Activated CD4-positive, alpha-beta T cell treated with anti-CD3 and anti-CD28 coated beads, Interleukin-2, Interleukin-4, amounts not matched to agents 100 ng/mL and 50 ng/mL, durations not matched to agents 16 hours and 8 hours (primary cell): ENCODE measurements around the gene ZNF219.

Experiments used
- DNase-seq: peaks from one replicate; pipeline ENCODE4 v3.0.0-alpha.2; 2020; ENCODE audit warnings: low spot score

ZNF219 gene

DNA sequence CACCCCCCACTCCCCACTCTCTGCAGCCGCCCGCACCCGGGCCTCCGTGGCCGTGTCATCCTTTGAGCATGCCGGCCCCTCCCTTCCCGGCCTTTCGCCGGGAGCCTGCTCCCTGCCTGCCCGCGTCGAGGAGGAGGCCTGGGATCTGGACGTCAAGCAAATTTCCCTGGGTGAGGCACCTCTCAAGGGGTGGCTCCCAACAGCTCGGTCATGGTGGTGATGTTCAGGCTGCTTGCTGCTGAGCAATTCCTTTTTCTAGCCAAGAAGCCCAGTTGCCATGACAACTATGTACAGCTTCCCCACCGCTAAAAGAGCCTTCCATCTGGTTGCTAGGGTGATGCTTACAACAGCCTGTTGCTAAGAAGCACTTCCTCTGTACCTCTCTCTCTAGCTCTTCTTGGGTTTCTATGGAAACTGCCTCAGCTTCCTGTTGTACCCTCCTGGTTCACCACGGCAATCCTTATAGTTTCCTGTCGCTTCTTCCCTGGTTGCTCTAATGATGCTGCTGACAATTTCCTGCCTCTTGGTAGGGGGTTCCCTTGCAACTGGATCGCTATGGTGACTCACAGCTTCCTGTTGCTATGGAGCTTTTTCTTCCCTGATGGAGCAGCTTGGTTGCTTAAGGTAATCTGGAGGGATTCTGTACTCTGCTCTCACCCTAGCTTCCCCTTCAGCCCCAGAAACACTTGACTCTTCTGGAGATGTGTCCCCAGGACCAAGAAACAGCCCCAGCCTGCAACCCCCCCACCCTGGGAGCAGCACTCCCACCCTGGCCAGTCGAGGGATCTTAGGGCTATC lies 11.0 kb downstream of the ZNF219 start:
- peak; percentile 73 for DNase-seq

DNA sequence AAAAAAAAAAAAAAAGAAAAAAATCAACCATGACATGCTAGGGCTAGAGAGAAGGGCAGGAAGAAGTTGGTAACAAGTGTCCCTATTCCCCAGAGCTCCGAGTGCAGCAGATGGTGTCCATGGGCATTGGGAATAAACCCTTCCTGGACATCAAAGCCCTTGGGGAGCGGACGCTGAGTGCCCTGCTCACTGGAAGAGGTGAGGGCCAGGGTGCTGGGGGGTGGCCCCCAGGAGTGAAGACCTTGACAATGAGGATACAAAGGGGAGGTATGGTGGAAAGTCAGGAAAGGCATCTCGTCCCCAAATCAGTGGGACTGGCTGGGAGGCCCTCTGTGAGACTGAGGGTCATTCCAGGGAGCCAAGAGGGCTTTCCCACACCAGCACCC lies 11.6 kb downstream of the ZNF219 start:
- DNase-seq = no peak

DNA sequence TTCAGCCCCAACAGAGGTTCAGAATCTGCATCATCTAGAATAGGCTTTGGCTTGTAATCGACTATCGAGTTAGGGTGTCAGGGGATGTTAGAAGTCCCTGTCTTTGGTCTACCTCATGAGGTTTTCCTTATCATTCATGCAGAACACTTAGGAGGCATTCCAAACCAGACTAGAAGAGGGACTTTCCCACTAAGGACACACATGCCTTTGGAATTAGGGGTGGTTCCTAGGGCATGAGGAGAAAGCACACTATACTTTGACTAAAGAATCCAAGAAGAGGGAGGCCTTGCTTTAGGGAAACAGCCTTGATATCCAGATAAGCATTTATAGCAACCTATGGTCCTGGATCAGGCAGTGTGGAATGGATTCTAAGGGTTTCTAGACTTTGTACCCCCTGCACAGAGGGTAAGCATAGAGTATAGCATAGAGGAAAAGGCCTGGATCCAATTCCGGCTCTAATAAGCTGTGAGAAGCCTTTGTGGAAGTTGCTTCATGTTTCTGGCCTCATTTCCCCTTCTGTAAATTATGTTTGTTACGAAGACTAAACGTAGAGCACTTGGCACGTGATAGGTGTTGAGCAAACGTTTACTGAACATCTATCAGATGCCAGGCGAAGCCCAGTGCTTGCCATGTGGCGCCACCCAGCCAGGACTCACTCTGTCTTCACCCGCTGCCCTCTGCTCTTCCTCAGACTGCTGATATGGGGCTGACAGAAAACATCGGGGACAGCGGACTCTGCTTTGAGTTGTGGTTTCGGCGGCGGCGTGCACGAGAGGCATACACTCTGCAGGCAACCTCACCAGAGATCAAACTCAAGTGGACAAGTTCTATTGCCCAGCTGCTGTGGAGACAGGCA lies 13.2 kb downstream of the ZNF219 start:
- DNase-seq = no peak

DNA sequence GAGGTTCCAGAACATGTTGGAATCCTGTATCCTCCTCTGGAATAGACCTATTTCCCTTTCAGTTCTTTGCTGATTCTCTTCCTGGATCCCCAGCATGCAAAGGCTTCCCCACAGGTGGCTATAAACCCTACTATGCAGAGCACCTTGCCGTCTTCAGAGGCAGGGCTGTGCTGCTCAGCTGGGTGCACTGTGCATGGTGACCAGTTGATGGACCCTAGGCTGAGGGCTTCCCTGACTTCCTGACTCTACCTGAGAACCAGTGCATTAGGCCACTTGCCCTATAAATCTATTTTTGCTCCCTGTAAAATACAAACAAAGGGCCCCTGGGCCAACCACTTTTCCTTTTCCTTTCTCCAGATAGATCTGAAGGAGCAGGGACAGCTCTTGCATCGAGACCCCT lies 14.1 kb downstream of the ZNF219 start:
- DNase-seq = no peak

DNA sequence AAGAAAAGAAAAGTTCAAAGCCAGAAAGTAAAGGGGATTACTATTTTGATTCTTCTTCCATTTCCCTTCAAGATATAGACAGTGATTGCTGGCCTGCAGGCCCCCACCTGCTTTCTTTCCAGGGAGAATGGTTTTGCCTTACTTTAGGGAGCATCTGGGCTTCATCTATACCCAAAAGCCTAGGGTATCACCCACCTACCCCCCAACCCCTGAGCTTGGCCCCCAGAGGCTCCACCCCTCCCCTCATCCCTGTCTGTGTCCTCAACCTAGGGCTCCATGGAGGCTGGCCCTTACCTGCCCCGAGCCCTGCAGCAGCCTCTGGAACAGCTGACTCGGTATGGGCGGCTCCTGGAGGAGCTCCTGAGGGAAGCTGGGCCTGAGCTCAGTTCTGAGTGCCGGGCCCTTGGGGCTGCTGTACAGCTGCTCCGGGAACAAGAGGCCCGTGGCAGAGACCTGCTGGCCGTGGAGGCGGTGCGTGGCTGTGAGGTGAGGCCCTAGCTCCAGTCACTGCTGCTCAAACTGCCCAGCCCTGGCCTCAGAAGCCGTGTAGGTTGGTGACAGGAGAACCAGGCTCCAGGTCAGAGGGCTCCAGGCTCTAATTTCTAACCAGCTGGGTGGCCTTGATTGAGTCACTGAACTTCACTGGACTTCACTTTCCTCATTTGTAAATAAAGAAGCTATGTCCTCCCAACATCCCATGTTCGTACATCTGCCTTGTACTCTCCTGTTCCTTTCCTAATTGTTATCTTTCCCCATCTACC lies 14.7 kb downstream of the ZNF219 start:
- DNase-seq = no peak

DNA sequence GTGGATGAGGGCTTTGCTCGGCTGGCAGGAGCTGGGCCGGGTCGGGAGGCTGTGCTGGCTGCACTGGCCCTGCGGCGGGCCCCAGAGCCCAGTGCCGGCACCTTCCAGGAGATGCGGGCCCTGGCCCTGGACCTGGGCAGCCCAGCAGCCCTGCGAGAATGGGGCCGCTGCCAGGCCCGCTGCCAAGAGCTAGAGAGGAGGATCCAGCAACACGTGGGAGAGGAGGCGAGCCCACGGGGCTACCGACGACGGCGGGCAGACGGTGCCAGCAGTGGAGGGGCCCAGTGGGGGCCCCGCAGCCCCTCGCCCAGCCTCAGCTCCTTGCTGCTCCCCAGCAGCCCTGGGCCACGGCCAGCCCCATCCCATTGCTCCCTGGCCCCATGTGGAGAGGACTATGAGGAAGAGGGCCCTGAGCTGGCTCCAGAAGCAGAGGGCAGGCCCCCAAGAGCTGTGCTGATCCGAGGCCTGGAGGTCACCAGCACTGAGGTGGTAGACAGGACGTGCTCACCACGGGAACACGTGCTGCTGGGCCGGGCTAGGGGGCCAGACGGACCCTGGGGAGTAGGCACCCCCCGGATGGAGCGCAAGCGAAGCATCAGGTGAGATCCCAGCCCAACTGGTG lies 16.8 kb downstream of the ZNF219 start:
- no peak for DNase-seq

DNA sequence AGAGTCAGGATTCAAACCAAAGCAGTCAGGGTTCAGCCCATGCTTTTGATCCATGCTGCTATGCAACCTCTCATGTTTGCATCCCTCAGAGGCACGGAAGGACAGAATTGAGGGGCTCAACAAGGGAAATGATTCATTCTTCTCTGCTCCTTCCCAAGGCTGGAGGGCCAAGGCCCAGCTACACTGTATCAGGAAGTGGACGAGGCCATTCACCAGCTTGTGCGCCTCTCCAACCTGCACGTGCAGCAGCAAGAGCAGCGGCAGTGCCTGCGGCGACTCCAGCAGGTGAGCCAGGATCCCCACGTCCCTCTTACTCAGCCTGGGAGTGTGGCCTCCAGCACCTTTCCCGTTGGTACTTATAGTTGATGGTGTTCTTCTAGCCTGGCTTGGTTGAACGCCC lies 19.7 kb downstream of the ZNF219 start:
- DNase-seq = no peak

DNA sequence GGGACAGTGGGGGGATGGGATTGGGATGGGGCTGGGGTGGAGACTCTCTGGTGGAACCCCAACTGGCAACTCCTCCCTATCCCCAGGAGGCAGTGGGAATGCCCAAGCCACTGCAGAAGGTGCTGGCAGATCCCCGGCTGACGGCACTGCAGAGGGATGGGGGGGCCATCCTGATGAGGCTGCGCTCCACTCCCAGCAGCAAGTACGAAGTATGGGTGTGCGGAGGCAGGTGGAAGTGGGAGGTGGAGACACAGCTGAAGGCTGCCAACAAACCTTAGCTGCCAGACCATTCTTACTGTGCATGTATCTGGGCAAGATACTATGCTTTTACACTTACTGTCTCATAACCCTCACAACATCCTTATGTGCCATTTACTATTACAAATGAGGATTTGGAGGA lies 20.2 kb downstream of the ZNF219 start:
- DNase-seq = no peak

DNA sequence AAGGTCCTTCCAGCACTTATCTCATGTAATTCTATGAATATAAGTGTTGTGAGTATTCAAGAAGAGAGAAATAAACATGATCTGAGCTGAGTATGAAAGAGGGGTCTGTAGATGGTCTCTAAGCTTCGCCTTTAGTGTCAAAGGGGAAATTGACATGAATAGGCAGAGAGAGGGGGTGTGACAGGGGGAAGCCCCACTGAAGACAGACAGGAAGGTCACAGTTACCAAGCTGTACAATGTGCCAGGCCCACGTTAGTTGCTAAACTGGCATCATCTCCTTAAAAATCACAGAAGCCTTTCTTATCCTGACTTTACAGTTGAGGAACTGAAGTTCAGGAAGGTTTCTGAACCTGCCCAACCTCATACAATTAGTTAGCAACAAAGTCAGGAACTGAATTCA lies 20.8 kb downstream of the ZNF219 start:
- DNase-seq = no peak

DNA sequence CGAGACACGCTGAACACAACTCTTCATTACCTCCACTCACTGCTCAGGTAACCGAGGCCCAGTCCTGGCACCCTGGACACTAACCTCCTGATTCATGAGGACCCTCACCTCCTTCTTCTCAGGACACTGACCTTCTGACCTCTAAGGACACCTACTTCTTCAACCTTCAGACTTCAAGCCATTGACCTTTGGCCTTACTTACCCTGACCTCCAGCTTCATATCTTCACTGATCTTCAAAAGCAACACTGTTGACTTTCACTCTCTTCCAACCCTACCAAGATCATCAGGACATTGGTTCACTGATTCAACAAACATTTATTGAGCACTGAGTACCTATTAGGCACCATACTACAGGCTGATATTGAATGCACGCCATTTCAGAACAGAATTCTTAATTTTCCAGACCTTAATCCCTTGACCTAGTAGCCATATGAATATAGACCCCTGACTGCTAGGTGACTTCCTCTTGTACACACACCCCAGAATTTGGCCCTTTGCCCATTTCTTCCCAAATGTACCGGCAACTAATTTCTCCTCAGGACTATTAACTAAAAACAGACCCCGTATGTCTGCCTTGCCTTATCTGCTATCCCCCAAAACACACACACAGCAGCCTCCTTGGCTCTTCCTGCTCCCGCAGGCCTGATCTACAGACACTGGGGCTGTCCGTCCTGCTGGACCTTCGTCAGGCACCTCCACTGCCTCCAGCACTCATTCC lies 22.6 kb downstream of the ZNF219 start:
- no peak for DNase-seq

DNA sequence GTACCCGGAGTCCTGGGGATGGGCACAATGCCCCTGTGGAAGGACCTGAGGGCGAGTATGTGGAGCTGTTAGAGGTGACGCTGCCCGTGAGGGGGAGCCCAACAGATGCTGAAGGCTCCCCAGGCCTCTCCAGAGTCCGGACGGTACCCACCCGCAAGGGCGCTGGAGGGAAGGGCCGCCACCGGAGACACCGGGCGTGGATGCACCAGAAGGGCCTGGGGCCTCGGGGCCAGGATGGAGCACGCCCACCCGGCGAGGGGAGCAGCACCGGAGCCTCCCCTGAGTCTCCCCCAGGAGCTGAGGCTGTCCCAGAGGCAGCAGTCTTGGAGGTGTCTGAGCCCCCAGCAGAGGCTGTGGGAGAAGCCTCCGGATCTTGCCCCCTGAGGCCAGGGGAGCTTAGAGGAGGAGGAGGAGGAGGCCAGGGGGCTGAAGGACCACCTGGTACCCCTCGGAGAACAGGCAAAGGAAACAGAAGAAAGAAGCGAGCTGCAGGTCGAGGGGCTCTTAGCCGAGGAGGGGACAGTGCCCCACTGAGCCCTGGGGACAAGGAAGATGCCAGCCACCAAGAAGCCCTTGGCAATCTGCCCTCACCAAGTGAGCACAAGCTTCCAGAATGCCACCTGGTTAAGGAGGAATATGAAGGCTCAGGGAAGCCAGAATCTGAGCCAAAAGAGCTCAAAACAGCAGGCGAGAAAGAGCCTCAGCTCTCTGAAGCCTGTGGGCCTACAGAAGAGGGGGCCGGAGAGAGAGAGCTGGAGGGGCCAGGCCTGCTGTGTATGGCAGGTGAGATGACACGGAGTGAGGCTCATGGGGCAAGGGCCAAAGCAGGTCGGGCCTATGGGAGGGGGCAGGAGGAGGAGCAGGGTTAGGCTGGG lies 23.8 kb downstream of the ZNF219 start:
- no peak for DNase-seq

DNA sequence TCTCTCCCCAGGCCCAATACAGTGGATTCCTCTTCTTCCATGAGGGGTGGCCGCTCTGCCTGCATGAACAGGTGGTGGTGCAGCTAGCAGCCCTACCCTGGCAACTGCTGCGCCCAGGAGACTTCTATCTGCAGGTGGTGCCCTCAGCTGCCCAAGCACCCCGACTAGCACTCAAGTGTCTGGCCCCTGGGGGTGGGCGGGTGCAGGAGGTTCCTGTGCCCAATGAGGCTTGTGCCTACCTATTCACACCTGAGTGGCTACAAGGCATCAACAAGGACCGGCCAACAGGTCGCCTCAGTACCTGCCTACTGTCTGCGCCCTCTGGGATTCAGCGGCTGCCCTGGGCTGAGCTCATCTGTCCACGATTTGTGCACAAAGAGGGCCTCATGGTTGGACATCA lies 24.5 kb downstream of the ZNF219 start:
- DNase-seq = no peak

DNA sequence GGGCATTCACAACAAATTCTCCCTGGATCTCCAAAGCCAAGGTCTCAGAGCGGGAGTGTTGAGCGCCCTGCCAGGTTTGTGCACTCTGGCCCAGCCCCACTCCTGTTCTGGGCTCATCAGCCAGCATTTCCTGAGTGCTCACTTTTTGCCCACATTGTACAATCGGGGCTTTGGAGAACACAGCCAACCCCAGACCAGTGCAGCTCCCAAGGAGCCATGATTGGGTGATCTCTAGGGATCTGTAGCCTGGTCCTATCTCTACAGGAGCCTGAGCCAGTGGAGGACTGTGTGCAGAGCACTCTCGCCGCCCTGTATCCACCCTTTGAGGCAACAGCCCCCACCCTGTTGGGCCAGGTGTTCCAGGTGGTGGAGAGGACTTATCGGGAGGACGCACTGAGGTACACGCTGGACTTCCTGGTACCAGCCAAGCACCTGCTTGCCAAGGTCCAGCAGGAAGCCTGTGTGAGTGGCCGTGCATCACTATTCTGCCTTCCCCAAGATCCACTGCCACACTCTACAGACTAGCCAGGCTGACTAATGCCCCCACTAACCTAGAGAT lies 25.6 kb downstream of the ZNF219 start:
- DNase-seq = no peak

DNA sequence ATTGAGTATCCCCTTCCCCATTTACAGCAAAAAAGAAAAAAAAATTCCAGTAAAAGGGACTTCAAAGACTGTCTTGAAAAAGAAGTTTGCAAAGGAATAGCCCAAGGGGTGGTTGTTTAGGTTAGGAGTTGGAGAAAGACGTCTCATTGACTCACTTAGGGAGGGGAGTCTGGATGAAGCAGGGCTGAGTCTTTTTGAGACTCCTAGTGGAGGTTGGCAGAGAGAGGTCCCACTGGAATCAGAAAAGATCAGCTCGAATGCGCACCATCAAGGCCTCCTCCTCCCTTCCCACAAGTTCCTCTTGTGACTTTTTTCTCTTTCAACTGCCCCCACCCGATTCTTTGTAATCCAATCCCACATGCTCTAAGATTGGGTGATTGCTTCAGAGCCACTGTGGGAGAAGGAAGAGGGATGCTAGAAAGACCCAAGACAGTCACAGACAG lies 26.4 kb downstream of the ZNF219 start:
- DNase-seq = no peak

DNA sequence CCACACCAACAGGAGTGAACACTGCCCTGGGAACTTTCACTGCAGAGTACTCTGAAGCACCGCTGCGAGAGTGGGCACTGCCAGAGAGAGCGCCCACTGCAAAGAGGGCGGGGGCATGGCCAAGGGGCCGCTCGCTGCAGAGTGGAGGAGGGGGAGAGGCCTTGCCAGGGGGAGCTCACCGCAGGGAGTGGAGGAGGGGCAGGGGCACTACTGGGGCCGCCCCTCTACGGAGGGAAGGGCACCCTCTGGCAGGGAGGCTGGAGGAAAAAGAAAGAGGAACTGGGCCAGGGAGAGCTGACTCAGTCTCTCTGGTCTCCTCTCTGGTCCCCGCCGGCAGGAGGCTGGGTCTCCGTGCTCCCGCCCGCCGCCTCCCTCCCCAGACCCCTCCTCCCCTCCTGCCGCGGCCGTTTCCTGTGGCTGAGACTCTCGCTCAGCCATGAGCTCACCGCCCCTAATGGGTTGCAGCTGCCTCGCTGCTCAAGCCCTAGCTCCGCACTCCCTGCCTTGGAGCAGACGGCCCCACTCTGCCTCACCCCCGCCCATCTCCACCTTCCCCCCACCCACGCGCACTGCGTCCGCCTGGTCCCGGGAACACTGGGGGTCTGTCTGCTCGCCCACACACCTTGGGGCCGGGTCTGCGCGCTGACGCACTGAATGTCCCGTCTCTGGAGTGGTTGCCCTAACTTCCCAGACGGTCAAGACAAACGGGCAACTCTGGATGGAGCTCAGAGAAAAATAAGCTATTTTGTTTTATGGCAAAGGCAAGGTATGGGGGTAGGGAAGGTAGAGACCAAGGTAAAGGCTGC lies 27.0 kb downstream of the ZNF219 start:
- peak; percentile 50 for DNase-seq

DNA sequence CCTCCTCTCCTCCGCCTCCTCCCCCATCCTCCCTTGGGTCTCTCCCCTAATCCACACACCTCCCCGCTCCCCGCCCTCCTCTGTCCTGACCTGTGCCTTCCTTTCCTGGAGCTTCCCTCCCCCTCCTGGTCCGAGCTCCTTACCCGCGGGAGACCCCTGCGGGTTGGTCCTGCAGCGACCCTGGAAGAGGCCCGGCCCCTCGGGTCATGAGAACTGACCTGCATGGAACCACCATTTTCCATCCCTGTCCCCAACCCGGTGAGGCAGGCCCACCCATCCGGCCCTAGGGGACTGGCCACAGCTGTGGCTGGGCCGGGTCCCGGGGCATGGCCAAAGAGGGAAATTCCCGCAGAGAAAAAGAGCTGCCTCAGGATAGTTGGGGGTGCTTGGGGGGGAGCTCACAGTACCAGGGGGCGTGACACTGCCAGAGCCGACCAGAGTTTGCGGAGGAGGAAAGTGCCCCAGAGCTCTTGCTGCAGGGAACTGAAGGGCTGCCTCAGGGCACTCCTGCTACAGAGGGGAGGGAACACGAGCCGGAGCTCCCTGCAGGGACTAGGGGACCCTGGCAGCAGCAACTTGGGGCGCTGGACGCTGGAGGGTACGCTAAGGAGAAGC lies 27.7 kb downstream of the ZNF219 start:
- no peak for DNase-seq

DNA sequence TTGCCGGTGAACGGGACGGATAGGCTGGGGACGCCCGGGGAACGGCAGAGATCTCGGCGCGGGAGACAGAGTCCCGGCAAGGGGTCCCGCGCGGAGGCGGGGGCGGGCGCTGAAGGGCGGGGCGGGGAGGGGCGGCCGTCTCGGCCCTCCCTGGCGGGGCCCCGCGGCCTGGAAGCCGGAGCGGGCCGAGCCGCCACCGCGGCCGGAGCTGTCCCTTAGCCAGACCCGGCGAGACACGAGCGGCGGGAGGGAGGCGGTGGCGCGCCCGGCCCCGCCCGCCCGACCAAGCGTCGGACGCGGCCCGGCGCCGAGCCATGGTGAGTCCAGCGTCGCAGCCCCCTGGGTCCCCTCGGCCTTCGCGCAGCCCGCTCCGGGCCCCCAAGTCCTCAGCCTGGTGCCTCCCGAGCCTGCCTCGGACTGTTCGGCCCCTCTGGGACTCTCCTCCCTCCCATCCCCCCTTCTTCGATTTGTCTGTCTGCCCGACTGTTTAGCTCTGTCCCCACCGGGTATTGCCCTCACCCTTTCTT lies 28.3 kb downstream of the ZNF219 start, which contains the start of gene ARHGEF40:
Gene ARHGEF40 (plus strand): TSS at position 222 of the 527 bp plus-strand sequence. CDS start 93 bp downstream, at position 315.
- no peak for DNase-seq

DNA sequence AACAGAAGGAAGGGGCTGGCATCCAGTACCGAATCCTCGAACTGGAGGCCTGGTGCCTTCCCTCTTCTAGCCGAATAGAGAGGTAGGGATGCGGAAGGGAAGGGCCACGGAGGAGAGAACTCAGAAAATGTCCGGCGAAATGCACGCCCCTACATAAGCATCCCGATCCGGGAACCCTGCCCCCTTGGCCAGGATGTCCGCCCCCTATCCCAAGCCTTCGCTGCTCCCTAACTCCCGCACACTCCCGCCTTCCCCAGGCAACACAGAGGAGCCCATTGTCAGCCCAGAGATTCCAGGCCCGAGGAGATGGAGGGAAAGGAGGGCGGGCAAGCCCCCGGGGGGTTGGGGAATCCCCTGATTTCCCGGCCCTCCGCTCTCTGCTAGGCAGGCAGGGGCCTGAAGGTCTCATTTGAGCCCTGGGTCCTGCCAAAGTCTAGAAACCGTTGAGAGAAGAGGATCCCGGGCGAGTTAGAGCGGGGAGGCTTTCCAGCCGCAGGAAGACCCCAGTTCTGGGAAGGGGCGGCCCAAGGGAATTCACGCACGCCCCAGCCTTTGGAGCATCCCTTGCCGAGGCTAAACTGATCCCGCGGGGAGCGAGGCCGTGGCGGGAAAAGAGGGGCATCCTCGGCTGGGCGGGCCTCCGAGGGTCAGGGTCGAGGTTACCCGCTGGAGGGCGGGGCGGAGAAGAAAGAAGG lies 28.9 kb downstream of the ZNF219 start:
- DNase-seq = no peak
